ENCODE measurements around the gene KLF7. TPM values are rescaled to one million over a fixed set of nuclear protein-coding genes. Genes with fewer than 3 reads are reported as not detected.

Gene KLF7
- total RNA-seq, 1 experiment from 2014 or later, result 32.2 TPM

- no peaks in the 10 kb centered on the region for H4K20me1 ChIP-seq (ENCODE audit: control insufficient read depth, insufficient read depth, insufficient read length)
Measured at GRCh38 chr2:207142461-207142860, 23.3 kb downstream of the KLF7 start.

More at GRCh38 chr2:207142461-207142860, 23.3 kb downstream of the KLF7 start:
- Histone ChIP-seq H2BK120ac (ENCODE audit: low read depth, low read length, poor library complexity, severe bottlenecking) (no peak overlapping the region), H2AK5ac (ENCODE audit: insufficient read length, low read length) (no peak overlapping the region), H3K4me2 (ENCODE audit: insufficient read depth, insufficient read length, low read length) (no peak overlapping the region), H3K9ac (ENCODE audit: extremely low read depth, insufficient read length, low read length) (no peak overlapping the region), H4K91ac (ENCODE audit: insufficient read length, low read depth, low read length) (no peak overlapping the region), H3K4me1 (ENCODE audit: insufficient read depth, low read length) (peaks cover 17% of the 10 kb centered on the region), H2BK5ac (ENCODE audit: insufficient read length, low read length) (no peak overlapping the region), H3K23me2 (ENCODE audit: insufficient read length, low read depth, low read length, poor library complexity, severe bottlenecking) (no peaks in the 10 kb centered on the region), H3K79me1 (ENCODE audit: insufficient read depth, low read depth, low read length, poor library complexity, severe bottlenecking) (no peaks in the 10 kb centered on the region), H3K56ac (ENCODE audit: insufficient read length, low read depth, low read length) (no peak overlapping the region), H3K9me3 (ENCODE audit: control insufficient read depth, low read depth, low read length) (no peaks in the 10 kb centered on the region), H3K4ac (ENCODE audit: low read depth, low read length) (no peak overlapping the region), H4K5ac (ENCODE audit: insufficient read length, low read depth, low read length) (no peak overlapping the region), H3T11ph (ENCODE audit: low read length) (no peak overlapping the region), H3K14ac (ENCODE audit: insufficient read depth, low read length) (no peak overlapping the region), H2BK12ac (ENCODE audit: insufficient read length, low read depth, low read length) (no peak overlapping the region), H3K18ac (ENCODE audit: insufficient read length, low read depth, low read length) (no peak overlapping the region), H4K8ac (replicated peaks; ENCODE audit: insufficient read length, low read depth, low read length) (no peak overlapping the region), H3K27me3 (ENCODE audit: insufficient read depth, low read length) (no peaks in the 10 kb centered on the region), H3K79me2 (ENCODE audit: insufficient read depth, low read length) (peaks cover 7% of the 10 kb centered on the region), H2BK15ac (ENCODE audit: low read depth, low read length) (no peak overlapping the region), H3K27ac (ENCODE audit: insufficient read length, low read depth, low read length) (no peak overlapping the region), H2BK20ac (ENCODE audit: low read depth, low read length, poor library complexity, severe bottlenecking) (no peak overlapping the region), H2AFZ (ENCODE audit: low read length) (no peak overlapping the region), H3K23ac (ENCODE audit: insufficient read length, low read depth, low read length) (no peak overlapping the region)
- no peak overlapping the region for H3K4me3 Mint-ChIP-seq
- WGBS (ENCODE audit: extremely low coverage, insufficient read length, low lambda C conversion rate), result no CpG with 5 or more reads among the region's 3 CpGs
- no peaks in the 10 kb centered on the region for H3K9me3 Mint-ChIP-seq
- DNase-seq, result no peak
- H3K27me3 Mint-ChIP-seq (ENCODE audit: low read depth), result no peaks in the 10 kb centered on the region
- H3K27ac Mint-ChIP-seq, result peak overlapping the region in 2 of 3 experiments; percentile 10 to 13; a peak in 3 of 7 replicates
- peaks cover 52 to 67% of the 10 kb centered on the region in 2 experiments for H3K4me1 Mint-ChIP-seq
- TF ChIP-seq, protein P1, sequence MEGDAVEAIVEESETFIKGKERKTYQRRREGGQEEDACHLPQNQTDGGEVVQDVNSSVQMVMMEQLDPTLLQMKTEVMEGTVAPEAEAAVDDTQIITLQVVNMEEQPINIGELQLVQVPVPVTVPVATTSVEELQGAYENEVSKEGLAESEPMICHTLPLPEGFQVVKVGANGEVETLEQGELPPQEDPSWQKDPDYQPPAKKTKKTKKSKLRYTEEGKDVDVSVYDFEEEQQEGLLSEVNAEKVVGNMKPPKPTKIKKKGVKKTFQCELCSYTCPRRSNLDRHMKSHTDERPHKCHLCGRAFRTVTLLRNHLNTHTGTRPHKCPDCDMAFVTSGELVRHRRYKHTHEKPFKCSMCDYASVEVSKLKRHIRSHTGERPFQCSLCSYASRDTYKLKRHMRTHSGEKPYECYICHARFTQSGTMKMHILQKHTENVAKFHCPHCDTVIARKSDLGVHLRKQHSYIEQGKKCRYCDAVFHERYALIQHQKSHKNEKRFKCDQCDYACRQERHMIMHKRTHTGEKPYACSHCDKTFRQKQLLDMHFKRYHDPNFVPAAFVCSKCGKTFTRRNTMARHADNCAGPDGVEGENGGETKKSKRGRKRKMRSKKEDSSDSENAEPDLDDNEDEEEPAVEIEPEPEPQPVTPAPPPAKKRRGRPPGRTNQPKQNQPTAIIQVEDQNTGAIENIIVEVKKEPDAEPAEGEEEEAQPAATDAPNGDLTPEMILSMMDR (conservative IDR thresholded peaks at IDR 0.05), result peak; percentile 28; the same call in 2 of the 3 replicates
- H3K36me3 Mint-ChIP-seq (ENCODE audit: insufficient read depth in 1 of 3, low read depth in 3 of 3), result peaks cover 0 to 17% (median 3%) of the 10 kb centered on the region in 3 experiments; a peak in 4 of 7 replicates
